Activated CD4-positive, alpha-beta T cell treated with anti-CD3 and anti-CD28 coated beads, Interleukin-2, Interleukin-4, amounts not matched to agents 100 ng/mL and 50 ng/mL, durations not matched to agents 16 hours and 8 hours (primary cell): ENCODE data around the gene TMEM187.
A peak's percentile ranks its signal among the peaks of the same experiment; 100 is the strongest.

Experiments used
- DNase-seq: peaks from one replicate; pipeline ENCODE4 v3.0.0-alpha.2; 2020; ENCODE audit warnings: low spot score

The TMEM187 gene, protein sequence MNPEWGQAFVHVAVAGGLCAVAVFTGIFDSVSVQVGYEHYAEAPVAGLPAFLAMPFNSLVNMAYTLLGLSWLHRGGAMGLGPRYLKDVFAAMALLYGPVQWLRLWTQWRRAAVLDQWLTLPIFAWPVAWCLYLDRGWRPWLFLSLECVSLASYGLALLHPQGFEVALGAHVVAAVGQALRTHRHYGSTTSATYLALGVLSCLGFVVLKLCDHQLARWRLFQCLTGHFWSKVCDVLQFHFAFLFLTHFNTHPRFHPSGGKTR

DNA sequence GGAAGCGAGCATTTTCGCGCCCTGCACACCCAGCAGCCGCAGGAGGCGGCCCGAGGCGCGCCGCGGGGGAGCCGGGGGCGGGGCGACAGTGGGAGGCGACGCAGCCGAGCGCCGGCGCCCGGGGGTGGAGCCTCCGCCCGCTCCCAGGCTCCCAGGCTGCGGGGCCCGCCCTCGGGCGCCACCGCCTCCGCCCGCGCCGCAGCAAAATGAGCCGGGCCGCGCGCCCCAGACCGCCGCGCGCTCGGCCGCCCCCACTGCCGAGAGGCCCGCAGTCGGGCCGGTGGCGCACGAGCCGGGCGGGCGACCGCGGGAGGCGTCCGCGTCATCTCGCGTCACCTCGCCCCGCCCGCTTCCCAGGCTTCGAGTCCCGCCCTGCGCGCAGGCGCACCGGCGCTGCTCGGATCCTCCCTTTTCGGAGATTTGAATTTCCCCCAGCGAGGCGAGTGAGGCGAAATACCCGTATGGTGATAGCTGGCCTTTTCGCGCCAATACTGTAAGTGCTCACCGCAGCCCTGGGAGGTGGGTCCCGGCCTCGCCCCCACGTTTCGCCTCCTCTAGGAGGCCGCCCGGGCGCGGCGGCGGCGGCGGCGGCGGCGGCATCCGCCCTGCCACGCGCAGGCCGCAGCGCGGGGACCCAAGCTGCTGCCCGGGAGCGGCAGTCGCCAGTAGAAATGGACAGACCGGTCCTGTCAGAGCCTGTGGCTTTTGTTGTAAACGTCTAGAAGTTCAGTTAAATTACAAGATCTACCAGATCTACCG, at the start of gene TMEM187:
Gene TMEM187 (plus strand): TSS at position 387 of the 759 bp plus-strand sequence. CDS start 9,309 bp downstream, outside the sequence.
- DNase-seq = peak; percentile 95

DNA sequence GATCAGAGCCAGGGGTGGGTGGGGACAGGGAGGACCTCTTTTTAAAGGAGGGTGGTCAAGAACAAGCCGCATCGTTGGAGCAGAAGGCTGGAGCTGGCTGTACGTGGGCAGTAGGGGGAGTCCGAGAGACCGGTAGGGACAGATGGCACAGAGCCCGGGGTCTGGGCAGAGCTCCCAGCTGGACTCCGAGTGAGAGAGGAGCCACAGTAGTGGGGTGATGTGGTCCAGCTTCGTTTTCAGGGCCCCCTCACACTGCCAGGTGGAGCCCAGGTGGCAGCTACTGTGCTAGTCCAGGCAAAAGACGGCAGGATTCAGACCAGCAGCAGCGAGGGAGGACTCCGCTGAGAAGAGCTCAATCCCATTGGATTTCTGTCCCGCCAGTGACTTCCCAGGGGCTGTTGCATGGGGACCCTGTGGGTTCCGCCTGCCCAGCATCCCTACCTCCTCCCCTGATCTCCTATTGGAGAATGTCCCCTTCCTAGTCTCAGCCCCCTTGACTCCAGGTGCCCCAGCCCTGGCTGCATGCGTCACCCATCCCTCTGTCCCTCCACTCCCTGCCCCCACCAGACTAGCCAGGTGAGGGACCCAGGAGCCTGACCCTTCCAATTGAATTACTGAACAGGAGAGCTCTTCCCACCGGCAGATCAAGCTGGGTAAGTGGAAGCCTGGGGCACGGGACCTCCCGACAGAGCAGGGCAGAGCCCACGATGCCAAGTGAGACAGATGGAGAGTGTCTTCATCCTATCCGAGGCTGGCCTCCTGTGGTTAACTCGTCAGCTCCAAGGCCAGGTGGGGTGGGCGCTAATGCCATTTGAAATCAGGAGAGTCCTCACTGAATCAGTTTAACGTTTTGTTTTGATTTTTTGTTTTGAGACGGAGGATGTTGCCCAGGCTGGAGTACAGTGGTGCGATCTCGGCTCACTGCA, 49.4 kb upstream of the TMEM187 start:
- no peak for DNase-seq

DNA sequence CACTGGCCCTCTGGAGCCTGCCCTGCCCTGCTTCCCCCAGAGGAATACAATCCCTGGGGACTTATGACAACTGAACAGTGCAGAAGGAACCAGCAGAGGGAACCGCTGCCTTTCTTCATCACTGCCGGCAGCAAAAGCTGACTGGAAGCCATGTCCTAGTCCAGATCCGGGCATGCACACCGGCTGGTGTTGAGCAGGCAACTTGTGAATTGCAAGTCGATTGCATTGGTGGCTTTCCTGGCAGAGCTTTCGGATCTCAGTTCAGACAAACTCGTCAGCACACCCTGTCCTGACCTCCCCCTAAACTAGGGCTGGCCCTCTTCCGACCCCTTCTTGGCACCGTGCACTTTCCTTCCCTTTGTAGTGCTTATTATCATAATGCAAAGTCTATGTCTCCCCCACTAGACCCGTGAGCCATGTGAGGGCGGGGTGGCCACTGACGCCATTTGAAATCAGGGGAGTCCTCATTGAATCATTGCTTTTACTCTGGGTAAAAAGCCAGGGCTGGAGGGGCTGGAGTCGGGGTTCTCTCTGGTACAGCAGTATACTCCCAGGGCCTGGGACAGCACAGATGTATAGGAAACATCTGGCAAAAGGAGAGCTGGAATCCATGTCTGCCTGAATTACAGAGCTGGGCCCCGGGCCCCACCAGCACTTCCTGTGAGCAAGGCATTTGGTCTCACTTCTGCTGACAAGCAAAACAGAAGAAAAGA, 48.2 kb upstream of the TMEM187 start:
- DNase-seq = peak; percentile 46

DNA sequence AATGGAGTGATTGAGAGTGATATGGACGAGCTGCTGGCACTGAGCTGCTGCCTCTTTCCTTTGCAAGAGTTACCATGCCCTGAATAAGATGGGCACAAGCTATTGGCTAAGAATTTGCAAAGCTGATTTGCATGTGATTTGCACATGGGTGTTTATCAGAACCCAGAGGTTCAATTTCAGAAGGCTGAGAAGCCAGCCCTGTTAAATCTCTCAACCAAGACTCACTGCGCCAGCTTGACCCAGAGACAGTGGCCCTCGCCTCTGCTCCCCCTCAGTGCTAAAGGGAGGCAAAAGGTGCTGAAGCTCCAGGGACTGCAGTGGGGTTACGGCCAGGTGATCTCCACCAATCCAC, 47.2 kb upstream of the TMEM187 start:
- peak; percentile 39 for DNase-seq

DNA sequence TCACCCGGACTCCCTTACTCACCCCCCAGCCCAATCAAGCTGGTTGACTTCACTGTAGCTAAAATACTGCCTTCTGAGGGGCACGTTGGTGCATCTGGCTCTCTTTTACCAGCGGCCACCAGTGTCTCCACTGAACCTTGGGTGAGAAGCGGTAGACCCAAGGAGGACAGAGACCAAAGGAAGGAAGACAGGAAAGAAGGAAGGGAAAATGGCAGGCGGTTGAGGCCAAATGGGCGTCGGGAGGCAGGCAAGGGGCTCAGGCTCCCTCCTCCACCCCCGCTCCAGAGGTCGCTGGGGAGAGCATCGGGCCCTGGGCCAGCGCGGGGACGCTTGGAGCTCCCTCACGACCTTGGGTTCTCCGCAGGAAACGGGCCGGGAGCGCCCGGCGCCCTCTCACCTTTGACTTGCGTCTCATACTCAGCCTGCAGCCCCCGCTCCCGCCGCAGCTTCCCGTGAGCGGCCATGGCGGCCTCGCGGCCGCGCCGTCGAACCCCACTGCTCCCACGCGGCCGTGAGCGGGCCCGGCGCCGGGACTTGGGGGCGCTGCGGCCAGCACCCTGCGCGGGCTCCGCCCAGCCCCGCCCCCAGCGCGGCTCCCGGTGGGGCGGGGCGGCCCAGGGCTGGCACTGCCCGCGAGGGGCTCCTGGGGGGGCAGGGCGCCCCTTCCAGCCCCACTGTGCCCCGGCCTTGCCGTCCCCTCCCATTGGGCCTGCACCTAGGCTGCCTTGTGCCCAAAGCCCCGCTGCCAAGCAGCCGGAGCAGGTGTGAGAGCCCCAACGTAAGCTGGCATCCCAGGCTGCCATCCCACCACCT, 46.6 kb upstream of the TMEM187 start, which contains the start of gene ARHGAP4:
Gene ARHGAP4 (minus strand): TSS at position 526 of the 813 bp plus-strand sequence. CDS start 62 bp downstream, at position 464.
- DNase-seq = peak; percentile 50

DNA sequence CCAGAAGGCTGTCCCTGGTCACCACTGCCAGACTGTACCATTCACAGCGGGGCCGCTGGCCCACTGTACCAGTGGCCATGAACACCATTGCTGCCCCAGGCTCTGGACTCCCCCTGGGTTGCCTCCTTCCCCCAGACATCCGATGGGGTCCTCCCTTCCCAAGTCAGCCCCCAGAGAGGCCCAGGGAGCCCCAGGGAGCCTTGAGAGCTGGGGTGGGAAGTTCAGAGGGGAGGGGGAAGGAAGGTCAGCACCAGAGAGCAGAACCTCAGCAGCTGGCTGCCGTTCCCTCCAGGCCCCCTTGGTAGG, 46.0 kb upstream of the TMEM187 start:
- DNase-seq = no peak

DNA sequence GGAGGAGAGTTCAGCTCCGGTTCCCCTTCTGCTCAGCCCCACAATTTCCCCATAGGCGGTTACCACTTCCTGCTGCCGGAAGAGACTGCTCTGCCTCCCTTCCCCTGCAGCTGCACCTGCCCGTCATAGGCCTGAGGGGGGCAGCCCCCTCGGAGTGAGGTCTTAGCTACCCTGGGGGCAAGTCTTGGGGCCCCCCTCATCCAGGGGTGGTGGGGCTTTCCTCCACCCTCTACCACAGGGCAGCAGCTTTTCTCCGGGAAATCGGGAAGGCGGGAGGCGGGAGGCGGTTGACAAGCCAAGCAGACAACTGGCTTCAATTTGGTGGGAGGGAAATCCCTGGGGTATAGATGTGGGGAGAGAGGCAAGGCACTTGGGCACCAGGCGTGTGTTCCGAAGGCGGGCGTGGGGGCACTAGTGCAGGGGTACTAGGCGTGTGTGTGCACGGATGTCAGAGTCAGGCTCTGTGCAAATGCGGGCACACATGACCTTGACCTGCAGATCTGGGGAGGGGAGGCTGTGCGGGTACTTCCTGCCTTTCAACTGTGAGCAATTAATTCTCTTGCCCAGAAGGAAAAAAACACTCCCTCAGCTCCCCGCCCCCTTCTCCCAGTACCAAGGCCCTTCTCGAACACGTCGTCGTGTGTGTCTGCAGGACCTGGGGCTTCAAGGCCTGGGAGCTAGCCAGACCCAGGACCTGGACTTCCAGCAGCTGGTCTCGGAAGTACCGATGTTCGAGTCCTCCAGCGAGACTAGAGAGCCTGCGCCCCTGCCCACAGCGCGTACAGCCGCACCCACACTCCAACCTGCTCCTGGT, 45.5 kb upstream of the TMEM187 start:
- peak; percentile 87 for DNase-seq

DNA sequence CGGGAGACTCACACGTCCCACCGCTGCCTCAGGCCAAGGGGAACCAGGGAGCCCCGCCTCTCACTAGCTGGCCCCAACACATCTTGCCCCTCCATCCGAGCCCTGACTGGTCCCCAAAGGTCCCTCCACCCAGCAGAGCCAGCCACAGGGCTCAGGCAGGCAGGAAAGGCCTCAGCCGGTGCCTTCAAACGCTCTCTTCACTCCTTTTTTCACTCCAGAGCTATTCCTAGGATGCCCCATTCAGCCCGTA, 45.0 kb upstream of the TMEM187 start:
- no peak for DNase-seq

DNA sequence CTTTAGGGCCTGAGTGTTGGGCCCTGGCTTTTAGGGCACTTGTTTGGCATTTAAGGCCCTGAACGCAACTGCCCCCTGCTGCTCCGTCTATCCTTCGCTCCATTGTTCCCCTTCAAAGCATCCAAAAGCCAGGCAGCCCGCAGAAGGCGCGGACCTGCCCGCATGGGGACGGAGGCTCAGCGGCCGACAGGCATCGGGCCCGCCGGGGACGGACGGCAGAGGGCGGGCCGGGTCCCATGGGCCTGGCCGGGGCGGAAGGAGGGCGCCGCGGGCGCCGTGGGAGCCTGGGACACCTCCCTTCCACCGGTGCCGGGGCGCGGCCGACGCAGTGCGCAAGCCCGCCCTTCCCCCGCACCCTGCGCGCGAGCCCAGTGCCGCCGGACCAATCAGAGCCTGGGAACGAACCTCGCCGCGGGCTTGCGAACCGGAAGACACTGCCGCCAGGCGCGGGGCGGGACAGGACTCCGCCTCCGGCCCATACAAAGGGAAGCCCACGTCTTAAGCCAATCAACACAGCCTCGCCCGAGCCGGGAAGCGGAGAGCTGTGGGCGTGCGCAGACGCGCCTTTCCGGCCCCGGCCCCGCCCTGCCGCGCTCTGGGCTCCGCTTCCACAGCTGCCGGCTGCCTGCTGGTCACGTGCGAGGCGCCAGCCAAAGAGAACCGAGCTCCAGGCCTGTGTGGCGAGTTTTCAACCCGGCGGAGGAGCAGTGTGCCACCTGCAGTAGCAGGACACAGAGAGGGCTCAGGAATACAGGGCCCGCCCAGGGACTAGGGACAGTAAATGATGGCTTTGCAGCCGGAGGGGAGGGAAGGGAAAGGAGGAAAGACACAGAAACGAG, 44.4 kb upstream of the TMEM187 start:
- peak; percentile 98 for DNase-seq

DNA sequence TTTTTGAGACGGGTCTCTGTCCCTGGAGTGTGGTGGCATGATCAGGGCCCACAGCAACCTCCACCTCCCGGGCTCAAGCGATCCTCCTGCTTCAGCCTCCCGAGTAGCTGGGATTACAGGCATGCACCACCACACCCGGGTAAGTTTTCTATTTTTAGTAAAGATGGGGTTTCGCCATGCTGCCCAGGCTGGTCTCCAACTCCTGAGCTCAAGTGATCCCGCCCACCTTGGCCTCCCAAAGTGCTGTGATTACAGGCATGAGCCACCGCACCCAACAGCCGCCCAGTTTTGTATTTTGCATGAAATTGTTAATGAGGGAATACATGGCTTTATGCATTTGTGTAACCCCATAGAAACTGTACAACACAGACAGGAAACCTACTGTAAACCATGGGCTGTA, 43.7 kb upstream of the TMEM187 start:
- DNase-seq = no peak

DNA sequence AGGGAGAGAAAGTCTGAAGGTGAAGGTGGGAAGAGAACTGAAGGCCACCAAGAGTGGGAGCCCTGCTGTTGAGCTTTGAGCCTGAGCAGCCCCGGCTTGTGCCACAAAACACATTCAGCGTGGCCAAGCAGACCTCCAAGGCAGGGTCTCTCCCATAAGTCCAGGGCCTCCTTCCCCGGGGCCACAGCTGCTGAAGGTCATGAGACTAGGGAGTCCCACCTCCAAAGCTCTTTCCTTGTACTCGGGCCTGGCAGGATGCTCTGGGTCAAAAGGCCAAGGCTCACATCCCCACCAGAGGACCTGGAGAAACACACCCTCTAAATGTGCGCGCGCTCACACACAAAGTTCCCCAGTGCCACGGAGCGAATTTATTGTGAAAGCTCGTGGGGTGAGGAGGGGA, 43.0 kb upstream of the TMEM187 start:
- DNase-seq = no peak

DNA sequence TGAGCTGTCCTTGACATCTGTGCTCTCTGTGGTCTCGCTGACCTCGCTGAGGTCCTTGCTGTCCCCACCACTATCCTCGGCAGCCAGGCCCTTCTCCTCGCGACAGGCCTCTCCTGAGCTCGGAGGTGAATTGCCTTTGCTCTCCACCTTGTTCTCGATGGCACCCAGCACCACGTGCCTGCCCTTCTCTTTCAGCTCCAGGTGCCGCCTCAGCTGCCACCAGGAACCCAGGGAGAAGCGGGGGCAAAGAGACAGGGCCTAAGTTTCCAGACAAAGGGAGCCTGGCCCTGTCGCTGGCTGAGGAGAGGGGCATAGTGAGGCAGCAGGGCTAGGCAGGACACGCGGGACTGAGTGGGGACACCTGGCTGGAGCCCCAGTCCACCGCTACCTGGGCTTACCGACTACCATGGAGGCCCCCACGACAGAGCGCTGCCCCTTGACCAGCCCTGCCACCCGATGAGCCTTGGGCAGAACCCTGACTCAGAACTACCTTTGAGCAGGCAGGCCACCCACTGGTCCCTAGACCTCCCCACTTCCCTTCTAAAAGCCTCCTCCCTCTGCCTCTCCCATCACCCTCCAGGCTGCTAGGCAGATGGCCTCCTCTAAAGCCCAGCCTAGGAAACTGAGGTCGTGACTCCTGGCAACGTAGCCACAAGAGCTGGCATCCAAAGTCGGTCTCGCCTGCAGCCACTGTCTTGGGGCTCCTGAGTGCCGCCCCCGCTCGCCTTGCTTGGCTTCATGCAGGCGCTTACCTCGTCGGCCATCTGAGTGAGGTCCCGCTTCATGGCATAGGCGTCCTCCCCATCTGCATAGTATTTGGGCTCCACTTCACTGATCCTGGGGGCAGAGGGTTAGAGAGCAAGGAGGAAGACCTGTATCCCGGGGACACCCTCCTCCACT, 42.3 kb upstream of the TMEM187 start:
- DNase-seq = no peak

DNA sequence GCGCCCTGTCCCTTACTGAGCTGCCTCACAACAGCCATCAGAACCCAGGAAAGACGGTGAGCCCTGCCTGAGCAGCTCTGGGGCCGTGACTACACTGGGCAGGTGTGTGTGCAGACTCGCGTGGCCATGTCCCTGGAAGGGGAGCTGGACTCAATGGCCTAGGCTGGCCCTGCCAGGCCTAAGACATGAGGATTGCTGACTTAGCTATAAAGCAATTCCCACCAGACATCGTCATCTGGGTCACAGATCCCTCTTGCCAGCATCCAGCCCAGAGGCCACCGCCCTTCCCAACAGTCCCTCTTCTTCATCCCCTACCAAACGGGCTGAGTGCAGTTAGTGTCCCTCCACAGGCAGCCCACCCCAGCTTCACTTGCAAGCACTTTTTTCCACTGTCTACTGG, 41.4 kb upstream of the TMEM187 start:
- DNase-seq = no peak

DNA sequence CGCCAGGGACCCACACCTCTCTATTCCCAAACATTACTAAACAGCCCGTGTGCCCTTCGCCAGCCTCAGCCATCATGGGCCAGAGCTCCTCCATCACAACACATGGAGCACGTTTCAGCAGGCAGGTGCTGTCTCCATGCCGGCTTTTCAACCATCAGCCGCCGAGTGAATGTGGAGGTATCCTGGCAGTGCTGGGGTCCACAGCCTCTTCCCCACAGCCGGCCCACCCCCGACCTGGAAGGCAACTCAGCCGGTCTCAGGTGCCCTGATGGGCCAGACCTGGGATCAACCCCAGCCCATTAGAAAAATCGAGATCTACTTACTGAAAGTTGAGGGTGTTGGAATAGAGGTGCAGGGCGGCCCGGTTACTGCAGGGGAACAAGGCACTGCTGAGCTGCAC, 40.8 kb upstream of the TMEM187 start:
- no peak for DNase-seq

DNA sequence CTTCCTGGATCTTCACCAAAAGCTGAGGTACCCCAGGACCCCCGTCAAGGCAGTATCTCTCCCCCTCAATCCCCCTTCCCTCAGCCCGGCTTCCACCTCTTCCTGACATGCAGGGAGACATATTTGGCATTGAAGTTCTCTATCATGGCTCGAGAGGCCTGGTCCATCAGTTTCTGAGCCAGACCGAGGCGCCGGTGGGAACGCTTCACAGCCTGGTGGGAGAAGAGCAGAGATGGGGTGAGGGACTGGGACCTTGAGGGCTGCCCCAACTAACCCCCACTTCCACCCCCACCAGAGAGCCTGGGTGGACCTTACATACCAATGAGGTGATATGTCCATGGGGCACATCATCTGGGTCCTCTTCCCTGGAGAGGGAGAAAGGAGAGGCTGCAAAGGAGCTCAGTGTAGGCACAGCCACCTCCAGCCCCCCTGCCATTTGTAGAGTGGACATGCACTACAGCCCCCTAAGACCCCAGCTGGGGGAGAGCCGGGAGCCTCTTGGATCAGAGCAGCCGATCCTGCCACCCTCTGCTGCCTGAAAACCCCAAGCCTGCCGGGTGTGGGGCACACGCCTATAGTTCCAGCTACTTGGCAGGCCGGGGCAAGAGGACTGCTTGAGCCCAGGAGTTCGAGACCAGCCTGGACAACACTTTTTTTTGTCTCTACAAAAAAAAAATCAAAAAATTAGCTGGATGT, 40.2 kb upstream of the TMEM187 start:
- no peak for DNase-seq

DNA sequence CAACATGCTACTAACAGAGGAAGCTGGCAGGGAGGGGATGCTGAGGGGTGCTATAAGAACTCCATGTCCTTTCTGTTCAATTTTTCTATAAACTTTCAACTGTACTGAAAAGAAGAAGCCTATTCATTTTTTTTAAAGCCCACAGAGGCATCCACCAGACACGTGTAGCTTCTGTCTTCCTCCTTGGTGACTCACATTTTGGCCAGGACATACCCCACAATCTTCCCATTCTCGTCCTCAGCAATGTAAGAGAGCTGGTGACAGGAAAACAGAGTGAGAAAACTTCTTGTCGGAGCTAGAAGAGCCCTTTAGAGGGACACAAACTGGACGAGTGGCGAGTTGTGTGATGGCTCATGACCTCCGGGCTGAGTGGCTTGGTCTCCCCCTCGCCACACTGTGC, 38.8 kb upstream of the TMEM187 start:
- DNase-seq = no peak

DNA sequence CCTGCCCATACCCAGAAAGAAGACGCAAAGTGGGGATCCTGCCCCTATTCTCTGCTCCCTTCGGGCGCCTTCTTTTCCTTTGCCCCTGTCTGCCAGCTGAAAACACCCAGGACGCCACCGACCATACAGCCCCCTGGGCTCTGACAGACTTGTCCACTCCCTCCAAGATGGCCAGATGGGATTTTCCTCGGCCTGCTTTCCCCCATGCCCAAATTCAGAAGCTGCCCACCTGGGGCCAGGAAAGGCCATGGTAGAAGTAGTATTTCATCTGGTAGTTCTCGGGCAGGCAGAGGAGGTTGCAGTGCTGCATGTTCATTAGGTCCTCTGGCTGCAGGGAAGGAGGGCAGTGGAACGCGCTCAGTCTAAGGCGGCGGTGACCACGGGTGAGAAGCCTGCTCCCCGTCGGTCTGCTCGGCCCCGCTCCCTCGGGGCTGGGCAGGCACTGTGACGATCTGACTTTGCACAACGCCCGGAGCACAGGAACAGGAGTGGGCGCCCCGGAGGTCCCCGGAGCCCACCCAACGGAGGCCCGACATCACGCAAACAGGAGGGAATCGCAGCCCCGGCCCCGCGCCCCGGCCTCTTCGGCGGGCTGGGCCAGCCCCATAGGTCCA, 38.3 kb upstream of the TMEM187 start:
- no peak for DNase-seq
